DOHH2 (cell line): ENCODE measurements around the gene ANKRD40CL.

Experiments
- H3F3A ChIP-seq: fragments of 200-600 bp; sonication (generic), shearing (Covaris generic); 2 replicates; pipeline ENCODE4 v1.6.0; 2016; ENCODE audit warnings: antibody characterized with exemption, mild to moderate bottlenecking; ENCODE audit not compliant: control insufficient read depth, insufficient read depth
- H3K27ac ChIP-seq: fragments of 200-600 bp; sonication (generic); 2 replicates; pipeline ENCODE4 v1.5.1; 2014; ENCODE audit warnings: low read depth, mild to moderate bottlenecking, low read length, moderate library complexity
- H3K27me3 ChIP-seq: fragments of 200-600 bp; sonication (generic); 2 replicates; pipeline ENCODE4 v1.6.1; 2014; ENCODE audit warnings: mild to moderate bottlenecking, low read length, mixed read lengths; ENCODE audit not compliant: control insufficient read depth
- H3K36me3 ChIP-seq: fragments of 200-600 bp; sonication (generic); 2 replicates; pipeline ENCODE4 v1.6.1; 2014; ENCODE audit warnings: mild to moderate bottlenecking, low read length, moderate library complexity, mixed read lengths; ENCODE audit not compliant: control insufficient read depth
- H3K4me1 ChIP-seq: fragments of 200-600 bp; sonication (generic); 2 replicates; pipeline ENCODE4 v1.6.1; 2014; ENCODE audit warnings: mild to moderate bottlenecking, low read length, mixed read lengths; ENCODE audit not compliant: control insufficient read depth
- H3K4me2 ChIP-seq: fragments of 200-600 bp; sonication (generic); 2 replicates; pipeline ENCODE4 v1.6.0; 2014; ENCODE audit warnings: mild to moderate bottlenecking, low read length, moderate library complexity
- H3K4me3 ChIP-seq: fragments of 200-600 bp; sonication (generic); 2 replicates; pipeline ENCODE4 v1.5.1; 2014; ENCODE audit warnings: mild to moderate bottlenecking, low read length, mixed read lengths
- H3K79me2 ChIP-seq: fragments of 200-600 bp; sonication (generic); 2 replicates; pipeline ENCODE4 v1.6.1; 2014; ENCODE audit warnings: mild to moderate bottlenecking, low read length, mixed read lengths; ENCODE audit not compliant: control insufficient read depth
- H3K9me2 ChIP-seq: fragments of 200-600 bp; sonication (generic); replicated peaks from 2 replicates; pipeline ENCODE4 v1.6.1; 2014; ENCODE audit warnings: mild to moderate bottlenecking, low read length, mixed read lengths; ENCODE audit not compliant: control insufficient read depth
- H3K9me3 ChIP-seq: fragments of 200-600 bp; sonication (generic); 2 replicates; pipeline ENCODE4 v1.6.1; 2014; ENCODE audit warnings: antibody characterized with exemption, low read length, mixed read lengths; ENCODE audit not compliant: control insufficient read depth, insufficient read depth
- H4K20me1 ChIP-seq: fragments of 200-600 bp; sonication (generic); 2 replicates; pipeline ENCODE4 v1.6.0; 2014; ENCODE audit warnings: low read depth, mild to moderate bottlenecking, antibody characterized with exemption, low read length, moderate library complexity; ENCODE audit not compliant: control insufficient read depth, insufficient read depth
- CTCF ChIP-seq: fragments of 200-600 bp; sonication (generic); IDR thresholded peaks from one replicate; pipeline ENCODE4 v1.5.1; 2014; ENCODE audit warnings: antibody characterized with exemption, mild to moderate bottlenecking, low read depth, low read length; ENCODE audit not compliant: poor library complexity, severe bottlenecking
- EZH2phosphoT487 ChIP-seq: fragments of 200-600 bp; sonication (generic); IDR thresholded peaks from 2 replicates; pipeline ENCODE4 v1.6.1; 2017; ENCODE audit warnings: borderline replicate concordance, mild to moderate bottlenecking, antibody characterized with exemption, low read length, moderate library complexity, mixed read lengths

Gene ANKRD40CL, protein sequence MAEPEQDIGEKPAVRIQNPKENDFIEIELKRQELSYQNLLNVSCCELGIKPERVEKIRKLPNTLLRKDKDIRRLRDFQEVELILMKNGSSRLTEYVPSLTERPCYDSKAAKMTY

DNA sequence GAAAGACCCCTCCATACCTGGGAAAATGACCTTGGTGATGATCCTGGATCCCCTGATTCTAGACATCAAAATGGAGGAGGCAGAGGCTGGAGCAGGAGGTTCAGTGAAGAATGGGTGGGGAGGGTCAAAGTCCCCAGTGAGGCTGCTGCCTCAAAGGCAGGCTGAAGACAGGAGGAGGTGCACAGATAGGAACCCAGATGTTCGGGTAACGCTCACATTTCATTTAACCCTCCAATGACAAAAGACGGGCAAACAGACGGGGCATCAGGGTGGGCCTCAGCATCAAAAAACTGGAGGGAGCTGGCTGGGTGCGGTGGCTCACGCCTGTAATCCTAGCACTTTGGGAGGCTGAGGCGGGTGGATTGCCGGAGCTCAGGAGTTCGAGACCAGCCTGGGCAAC lies at the start of gene ANKRD40CL:
Gene ANKRD40CL (minus strand): TSS at position 73 of the 400 bp plus-strand sequence. CDS start 605 bp downstream, outside the sequence.
- H3K9me3 ChIP-seq, result no peaks in the 10 kb centered on the region
- H3K36me3 ChIP-seq, result no peaks in the 10 kb centered on the region
- no peak within 1 kb of the TSS for H3K4me3 ChIP-seq
- no peaks in the 10 kb centered on the region for H3F3A ChIP-seq
- H3K4me2 ChIP-seq, result no peak within 1 kb of the TSS
- no peaks in the 10 kb centered on the region for H3K27me3 ChIP-seq
- H3K4me1 ChIP-seq, result peaks cover 42% of the 10 kb centered on the region
- TF ChIP-seq EZH2phosphoT487 (no peak), CTCF (no peak)
- no peaks in the 10 kb centered on the region for H3K9me2 ChIP-seq
- no peak within 1 kb of the TSS for H3K27ac ChIP-seq
- no peaks in the 10 kb centered on the region for H4K20me1 ChIP-seq
- H3K79me2 ChIP-seq, result no peaks in the 10 kb centered on the region

GRCh38 chr17:50816271-50816670 lies 49.0 kb upstream of the ANKRD40CL start:
- no peak overlapping the region for H3K27ac ChIP-seq
- no peak overlapping the region for H3K4me3 ChIP-seq
- H3K9me2 ChIP-seq, result no peaks in the 10 kb centered on the region
- H3K4me1 ChIP-seq, result no peaks in the 10 kb centered on the region
- H3K27me3 ChIP-seq, result no peaks in the 10 kb centered on the region
- H3K4me2 ChIP-seq, result no peak overlapping the region
- H3K9me3 ChIP-seq, result no peaks in the 10 kb centered on the region
- H3K36me3 ChIP-seq, result no peaks in the 10 kb centered on the region
- no peaks in the 10 kb centered on the region for H3F3A ChIP-seq
- TF ChIP-seq CTCF (no peak), EZH2phosphoT487 (no peak)
- no peaks in the 10 kb centered on the region for H4K20me1 ChIP-seq
- no peaks in the 10 kb centered on the region for H3K79me2 ChIP-seq

GRCh38 chr17:50815400-50815799 lies 48.1 kb upstream of the ANKRD40CL start:
- no peak overlapping the region for H3K27ac ChIP-seq
- H3F3A ChIP-seq, result no peaks in the 10 kb centered on the region
- H3K9me3 ChIP-seq, result no peaks in the 10 kb centered on the region
- H3K79me2 ChIP-seq, result no peaks in the 10 kb centered on the region
- H3K4me1 ChIP-seq, result no peaks in the 10 kb centered on the region
- no peak overlapping the region for H3K4me3 ChIP-seq
- no peaks in the 10 kb centered on the region for H4K20me1 ChIP-seq
- no peak overlapping the region for H3K4me2 ChIP-seq
- H3K9me2 ChIP-seq, result no peaks in the 10 kb centered on the region
- no peak for TF ChIP-seq CTCF
- no peak for TF ChIP-seq EZH2phosphoT487
- H3K36me3 ChIP-seq, result no peaks in the 10 kb centered on the region
- no peaks in the 10 kb centered on the region for H3K27me3 ChIP-seq
